ENCODE data around the gene NDUFB3. TPM values are rescaled to one million over a fixed set of nuclear protein-coding genes. Genes with fewer than 3 reads are reported as not detected.

The NDUFB3 gene
- total and polyA plus RNA-seq, 4 donors = 34.2 to 177 (median 53.2) TPM

GRCh38 chr2:201111096-201111495 is 39.3 kb downstream of the NDUFB3 start:
- no peak for DNase-seq (ENCODE audit: low spot score)
- Histone ChIP-seq H3K27me3 (ENCODE audit: control insufficient read depth in 4 of 4, insufficient read depth in 4 of 4, low read length in 3 of 4) (no peaks in the 10 kb centered on the region), H3K4me3 (ENCODE audit: low read depth in 1 of 3, low read length in 3 of 3) (no peak overlapping the region), H3K9me3 (ENCODE audit: control insufficient read depth in 4 of 4, low read length in 3 of 4) (no peaks in the 10 kb centered on the region), H3K4me1 (ENCODE audit: control insufficient read depth in 4 of 4, insufficient read depth in 4 of 4, low read length in 3 of 4) (peaks cover 0 to 9% (median 7%) of the 10 kb centered on the region in 4 donors), H3K27ac (ENCODE audit: low read depth in 1 of 2, low read length in 2 of 2) (no peak overlapping the region), H3K9ac (ENCODE audit: low read depth in 1 of 2, low read length in 2 of 2) (no peak overlapping the region), H3K36me3 (ENCODE audit: control insufficient read depth in 4 of 4, insufficient read depth in 3 of 4, low read depth in 1 of 4, low read length in 3 of 4) (no peaks in the 10 kb centered on the region)
- TF ChIP-seq FOXA1 (IDR thresholded peaks at IDR 0.05) (no peak), EGR1 (IDR thresholded peaks at IDR 0.05; ENCODE audit: low read depth in 2 of 2) (no peak), RAD21 (IDR thresholded peaks at IDR 0.05) (no peak), HNF4A (conservative IDR thresholded peaks at IDR 0.05) (no peak), TAF1 (conservative IDR thresholded peaks at IDR 0.05) (no peak), HNF4G (IDR thresholded peaks at IDR 0.05) (no peak), NR2F2 (IDR thresholded peaks at IDR 0.05) (no peak), YY1 (IDR thresholded peaks at IDR 0.05) (no peak), ATF3 (IDR thresholded peaks at IDR 0.05) (no peak), SP1 (IDR thresholded peaks at IDR 0.05) (no peak), RXRA (IDR thresholded peaks at IDR 0.05) (no peak), JUND (IDR thresholded peaks at IDR 0.05) (no peak), GABPA (IDR thresholded peaks at IDR 0.05 in 1 of 2, conservative IDR thresholded peaks at IDR 0.05 in 1 of 2) (no peak), FOXA2 (IDR thresholded peaks at IDR 0.05) (no peak)
- TF ChIP-seq, protein P1, sequence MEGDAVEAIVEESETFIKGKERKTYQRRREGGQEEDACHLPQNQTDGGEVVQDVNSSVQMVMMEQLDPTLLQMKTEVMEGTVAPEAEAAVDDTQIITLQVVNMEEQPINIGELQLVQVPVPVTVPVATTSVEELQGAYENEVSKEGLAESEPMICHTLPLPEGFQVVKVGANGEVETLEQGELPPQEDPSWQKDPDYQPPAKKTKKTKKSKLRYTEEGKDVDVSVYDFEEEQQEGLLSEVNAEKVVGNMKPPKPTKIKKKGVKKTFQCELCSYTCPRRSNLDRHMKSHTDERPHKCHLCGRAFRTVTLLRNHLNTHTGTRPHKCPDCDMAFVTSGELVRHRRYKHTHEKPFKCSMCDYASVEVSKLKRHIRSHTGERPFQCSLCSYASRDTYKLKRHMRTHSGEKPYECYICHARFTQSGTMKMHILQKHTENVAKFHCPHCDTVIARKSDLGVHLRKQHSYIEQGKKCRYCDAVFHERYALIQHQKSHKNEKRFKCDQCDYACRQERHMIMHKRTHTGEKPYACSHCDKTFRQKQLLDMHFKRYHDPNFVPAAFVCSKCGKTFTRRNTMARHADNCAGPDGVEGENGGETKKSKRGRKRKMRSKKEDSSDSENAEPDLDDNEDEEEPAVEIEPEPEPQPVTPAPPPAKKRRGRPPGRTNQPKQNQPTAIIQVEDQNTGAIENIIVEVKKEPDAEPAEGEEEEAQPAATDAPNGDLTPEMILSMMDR (IDR thresholded peaks at IDR 0.05; ENCODE audit: low read depth, low read length, missing input control) = no peak
- TF ChIP-seq, protein P2, sequence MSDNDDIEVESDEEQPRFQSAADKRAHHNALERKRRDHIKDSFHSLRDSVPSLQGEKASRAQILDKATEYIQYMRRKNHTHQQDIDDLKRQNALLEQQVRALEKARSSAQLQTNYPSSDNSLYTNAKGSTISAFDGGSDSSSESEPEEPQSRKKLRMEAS (IDR thresholded peaks at IDR 0.05) = no peak
- TF ChIP-seq, protein P3, sequence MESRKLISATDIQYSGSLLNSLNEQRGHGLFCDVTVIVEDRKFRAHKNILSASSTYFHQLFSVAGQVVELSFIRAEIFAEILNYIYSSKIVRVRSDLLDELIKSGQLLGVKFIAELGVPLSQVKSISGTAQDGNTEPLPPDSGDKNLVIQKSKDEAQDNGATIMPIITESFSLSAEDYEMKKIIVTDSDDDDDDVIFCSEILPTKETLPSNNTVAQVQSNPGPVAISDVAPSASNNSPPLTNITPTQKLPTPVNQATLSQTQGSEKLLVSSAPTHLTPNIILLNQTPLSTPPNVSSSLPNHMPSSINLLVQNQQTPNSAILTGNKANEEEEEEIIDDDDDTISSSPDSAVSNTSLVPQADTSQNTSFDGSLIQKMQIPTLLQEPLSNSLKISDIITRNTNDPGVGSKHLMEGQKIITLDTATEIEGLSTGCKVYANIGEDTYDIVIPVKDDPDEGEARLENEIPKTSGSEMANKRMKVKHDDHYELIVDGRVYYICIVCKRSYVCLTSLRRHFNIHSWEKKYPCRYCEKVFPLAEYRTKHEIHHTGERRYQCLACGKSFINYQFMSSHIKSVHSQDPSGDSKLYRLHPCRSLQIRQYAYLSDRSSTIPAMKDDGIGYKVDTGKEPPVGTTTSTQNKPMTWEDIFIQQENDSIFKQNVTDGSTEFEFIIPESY (IDR thresholded peaks at IDR 0.05) = no peak
- TF ChIP-seq, protein P4, sequence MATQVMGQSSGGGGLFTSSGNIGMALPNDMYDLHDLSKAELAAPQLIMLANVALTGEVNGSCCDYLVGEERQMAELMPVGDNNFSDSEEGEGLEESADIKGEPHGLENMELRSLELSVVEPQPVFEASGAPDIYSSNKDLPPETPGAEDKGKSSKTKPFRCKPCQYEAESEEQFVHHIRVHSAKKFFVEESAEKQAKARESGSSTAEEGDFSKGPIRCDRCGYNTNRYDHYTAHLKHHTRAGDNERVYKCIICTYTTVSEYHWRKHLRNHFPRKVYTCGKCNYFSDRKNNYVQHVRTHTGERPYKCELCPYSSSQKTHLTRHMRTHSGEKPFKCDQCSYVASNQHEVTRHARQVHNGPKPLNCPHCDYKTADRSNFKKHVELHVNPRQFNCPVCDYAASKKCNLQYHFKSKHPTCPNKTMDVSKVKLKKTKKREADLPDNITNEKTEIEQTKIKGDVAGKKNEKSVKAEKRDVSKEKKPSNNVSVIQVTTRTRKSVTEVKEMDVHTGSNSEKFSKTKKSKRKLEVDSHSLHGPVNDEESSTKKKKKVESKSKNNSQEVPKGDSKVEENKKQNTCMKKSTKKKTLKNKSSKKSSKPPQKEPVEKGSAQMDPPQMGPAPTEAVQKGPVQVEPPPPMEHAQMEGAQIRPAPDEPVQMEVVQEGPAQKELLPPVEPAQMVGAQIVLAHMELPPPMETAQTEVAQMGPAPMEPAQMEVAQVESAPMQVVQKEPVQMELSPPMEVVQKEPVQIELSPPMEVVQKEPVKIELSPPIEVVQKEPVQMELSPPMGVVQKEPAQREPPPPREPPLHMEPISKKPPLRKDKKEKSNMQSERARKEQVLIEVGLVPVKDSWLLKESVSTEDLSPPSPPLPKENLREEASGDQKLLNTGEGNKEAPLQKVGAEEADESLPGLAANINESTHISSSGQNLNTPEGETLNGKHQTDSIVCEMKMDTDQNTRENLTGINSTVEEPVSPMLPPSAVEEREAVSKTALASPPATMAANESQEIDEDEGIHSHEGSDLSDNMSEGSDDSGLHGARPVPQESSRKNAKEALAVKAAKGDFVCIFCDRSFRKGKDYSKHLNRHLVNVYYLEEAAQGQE (IDR thresholded peaks at IDR 0.05) = no peak
- WGBS = 99% methylated on average over 3 of the region's 3 CpGs
